PC-9 (cell line): ENCODE measurements around the gene PELI1. TPM values are rescaled to one million over a fixed set of nuclear protein-coding genes. Genes with fewer than 3 reads are reported as not detected.
A peak's percentile ranks its signal among the peaks of the same experiment; 100 is the strongest.

Experiments
- BruUV-seq: library from RNA; stranded (reverse); fragments of 400-500 nt; replicated peaks from 2 replicates; lab custom pipeline; 2021; lab: Mats Ljungman, UMichigan
- CTCF ChIA-PET: fragments of 300-600 bp; sonication (Branson Sonifier 250); formaldehyde crosslinking; loops from one replicate; lab custom pipeline; 2022; ENCODE audit warnings: antibody characterized with exemption; lab: Charles Lee
- POLR2A ChIA-PET: fragments of 300-600 bp; sonication (Branson Sonifier 250); formaldehyde crosslinking; loops from one replicate; lab custom pipeline; 2022; ENCODE audit warnings: antibody characterized with exemption; ENCODE audit not compliant: unreplicated experiment; lab: Charles Lee
- DNase-seq, 2 experiments: peaks; one replicate each; pipeline versions ENCODE4 v3.0.0 to v3.0.0-alpha.2; 2015 to 2022; ENCODE audit warnings: mixed read lengths in 1 of 2
- H2AFZ ChIP-seq: fragments of 200-600 bp; sonication (generic); 2 replicates; pipeline ENCODE4 v1.8.1; 2017; ENCODE audit warnings: antibody characterized with exemption
- H3F3A ChIP-seq: fragments of 200-600 bp; sonication (generic); 2 replicates; pipeline ENCODE4 v1.8.1; 2017; ENCODE audit warnings: antibody characterized with exemption, mild to moderate bottlenecking, low read depth; ENCODE audit not compliant: insufficient read depth
- H3K27ac ChIP-seq: fragments of 200-600 bp; sonication (generic); 2 replicates; pipeline ENCODE4 v1.6.1; 2016; ENCODE audit warnings: mixed run types
- H3K27me3 ChIP-seq: fragments of 200-600 bp; sonication (generic); 2 replicates; pipeline ENCODE4 v1.6.1; 2016; ENCODE audit warnings: low read depth, mixed run types; ENCODE audit not compliant: insufficient read depth
- H3K36me3 ChIP-seq: fragments of 200-600 bp; sonication (generic); 2 replicates; pipeline ENCODE4 v1.6.1; 2016; ENCODE audit warnings: low read depth, mixed run types
- H3K4me1 ChIP-seq: fragments of 200-600 bp; sonication (generic); replicated peaks from 2 replicates; pipeline ENCODE4 v1.6.1; 2016; ENCODE audit warnings: mixed run types; ENCODE audit not compliant: insufficient read depth
- H3K4me2 ChIP-seq: fragments of 200-600 bp; sonication (generic); 2 replicates; pipeline ENCODE4 v1.6.1; 2017; ENCODE audit warnings: mixed run types
- H3K4me3 ChIP-seq: fragments of 200-600 bp; sonication (generic); 2 replicates; pipeline ENCODE4 v1.6.1; 2016; ENCODE audit warnings: mixed run types
- H3K79me2 ChIP-seq: fragments of 200-600 bp; sonication (generic); 2 replicates; pipeline ENCODE4 v1.6.1; 2017; ENCODE audit warnings: low read depth, mixed run types
- H3K9me2 ChIP-seq: fragments of 200-600 bp; sonication (generic); 2 replicates; pipeline ENCODE4 v1.8.1; 2017; ENCODE audit warnings: mild to moderate bottlenecking; ENCODE audit not compliant: insufficient read depth
- H3K9me3 ChIP-seq: fragments of 200-600 bp; sonication (generic); 2 replicates; pipeline ENCODE4 v1.8.1; 2016; ENCODE audit warnings: low read depth; ENCODE audit not compliant: insufficient read depth
- H4K20me1 ChIP-seq: fragments of 200-600 bp; sonication (generic); 2 replicates; pipeline ENCODE4 v1.8.1; 2017; ENCODE audit not compliant: insufficient read depth
- EZH2 ChIP-seq: fragments of 200-600 bp; sonication (generic); IDR thresholded peaks from 2 replicates; pipeline ENCODE4 v1.8.0; 2017; ENCODE audit warnings: antibody characterized with exemption, low read depth
- intact Hi-C: fragments of 100-400 bp; cut with micrococcal nuclease; formaldehyde crosslinking; loops from one replicate; pipeline ENCODE4 v1.10.0; 2022; ENCODE audit not compliant: unreplicated experiment
- total RNA-seq: library from RNA; stranded (reverse); gene quantifications from 2 replicates; pipeline ENCODE4 v1.2.3, GENCODE V29; 2021
- TF ChIP-seq, protein P1 (sequence below): fragments of 200-600 bp; sonication (generic); conservative IDR thresholded peaks from 2 replicates; pipeline ENCODE4 v1.6.1; 2017; ENCODE audit warnings: mixed run types, antibody characterized with exemption, mild to moderate bottlenecking, moderate library complexity

PELI1 gene
- total RNA-seq, 1 experiment from 2014 or later, result 32.6 TPM

DNA sequence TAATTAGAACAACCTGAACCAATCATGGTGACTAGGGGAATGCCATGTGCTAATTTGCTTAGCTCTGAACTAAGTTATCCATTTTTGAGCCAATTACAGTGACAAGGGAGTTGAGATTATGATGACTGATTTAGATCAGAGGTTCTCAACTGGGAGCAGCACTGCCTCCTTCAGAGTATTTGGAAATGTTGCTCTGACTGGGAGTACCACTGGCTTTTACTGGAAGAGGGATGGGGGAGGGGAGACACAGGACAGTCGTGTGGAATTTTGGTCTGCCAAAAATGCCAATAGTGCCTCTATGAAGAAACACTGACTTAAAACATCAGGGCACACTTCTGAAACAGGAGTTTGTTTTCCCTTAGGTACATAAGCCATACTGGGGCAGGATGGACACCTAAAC, 76.9 kb downstream of the PELI1 start:
- Histone ChIP-seq H3K27ac (no peak overlapping the region), H4K20me1 (no peaks in the 10 kb centered on the region), H3K4me1 (peaks cover 16% of the 10 kb centered on the region), H3F3A (peaks cover 7% of the 10 kb centered on the region; the same call in 1 of the 2 replicates), H3K9me3 (no peaks in the 10 kb centered on the region), H3K27me3 (no peaks in the 10 kb centered on the region), H3K9me2 (no peaks in the 10 kb centered on the region), H3K4me2 (no peak overlapping the region), H3K36me3 (no peaks in the 10 kb centered on the region), H2AFZ (no peak overlapping the region), H3K79me2 (no peaks in the 10 kb centered on the region), H3K4me3 (no peak overlapping the region)
- DNase-seq, result no peak
- no peak for TF ChIP-seq EZH2
- TF ChIP-seq, protein P1, sequence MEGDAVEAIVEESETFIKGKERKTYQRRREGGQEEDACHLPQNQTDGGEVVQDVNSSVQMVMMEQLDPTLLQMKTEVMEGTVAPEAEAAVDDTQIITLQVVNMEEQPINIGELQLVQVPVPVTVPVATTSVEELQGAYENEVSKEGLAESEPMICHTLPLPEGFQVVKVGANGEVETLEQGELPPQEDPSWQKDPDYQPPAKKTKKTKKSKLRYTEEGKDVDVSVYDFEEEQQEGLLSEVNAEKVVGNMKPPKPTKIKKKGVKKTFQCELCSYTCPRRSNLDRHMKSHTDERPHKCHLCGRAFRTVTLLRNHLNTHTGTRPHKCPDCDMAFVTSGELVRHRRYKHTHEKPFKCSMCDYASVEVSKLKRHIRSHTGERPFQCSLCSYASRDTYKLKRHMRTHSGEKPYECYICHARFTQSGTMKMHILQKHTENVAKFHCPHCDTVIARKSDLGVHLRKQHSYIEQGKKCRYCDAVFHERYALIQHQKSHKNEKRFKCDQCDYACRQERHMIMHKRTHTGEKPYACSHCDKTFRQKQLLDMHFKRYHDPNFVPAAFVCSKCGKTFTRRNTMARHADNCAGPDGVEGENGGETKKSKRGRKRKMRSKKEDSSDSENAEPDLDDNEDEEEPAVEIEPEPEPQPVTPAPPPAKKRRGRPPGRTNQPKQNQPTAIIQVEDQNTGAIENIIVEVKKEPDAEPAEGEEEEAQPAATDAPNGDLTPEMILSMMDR, result no peak
- no TSS peak for BruUV-seq
- intact Hi-C loops, result no loop called here
- ChIA-PET CTCF (no interaction called here), POLR2A (no interaction called here)

DNA sequence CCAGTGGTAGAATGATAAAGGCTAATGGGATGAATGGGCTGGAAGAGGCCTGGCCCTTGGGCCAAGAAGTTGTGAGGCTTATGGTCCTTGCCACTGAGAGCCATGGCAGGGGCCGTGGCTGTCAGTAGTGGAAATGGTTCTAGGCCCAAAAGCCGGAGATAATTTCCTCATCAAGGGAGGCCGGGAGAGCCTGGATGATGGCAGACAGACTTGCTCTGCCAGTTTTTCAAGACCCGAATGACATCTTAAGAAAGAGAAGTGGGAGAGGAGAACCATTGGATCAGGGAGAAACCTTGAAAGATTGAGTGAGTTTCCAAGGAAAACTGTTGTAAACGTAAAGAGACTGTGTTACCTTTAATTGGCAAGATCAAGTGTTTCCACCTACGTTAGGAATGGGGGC, 78.7 kb downstream of the PELI1 start:
- CTCF ChIA-PET, result no interaction called here
- H2AFZ ChIP-seq, result 0 out of 2 replicates have a peak overlapping the region, but pooled peaks have one; percentile 24

DNA sequence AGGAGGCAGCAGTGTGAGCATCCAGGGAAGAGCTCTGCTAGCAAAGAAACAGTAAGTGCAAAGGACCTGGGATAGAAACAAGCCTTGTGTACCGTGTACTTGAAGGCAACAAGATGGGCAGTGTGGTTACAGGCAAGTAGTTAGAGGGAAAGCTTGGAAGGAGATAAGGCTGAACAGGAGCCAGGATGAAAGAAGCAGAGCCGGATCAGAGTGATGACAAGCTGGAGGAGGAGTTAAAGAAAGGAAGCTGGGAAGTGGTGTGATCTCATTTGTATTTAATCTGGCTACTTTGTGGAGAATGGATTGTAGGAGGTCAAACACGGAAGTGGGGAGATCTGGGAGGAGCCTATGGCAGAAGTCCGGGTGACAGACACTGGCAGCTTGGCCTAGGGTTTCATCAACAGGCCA, 80.3 kb downstream of the PELI1 start:
- TF ChIP-seq, protein P1, result no peak
- TF ChIP-seq EZH2, result no peak
- Histone ChIP-seq H3K4me2 (no peak overlapping the region), H4K20me1 (no peaks in the 10 kb centered on the region), H3K27me3 (no peaks in the 10 kb centered on the region), H3K36me3 (no peaks in the 10 kb centered on the region), H3K27ac (no peak overlapping the region), H3K9me2 (no peaks in the 10 kb centered on the region), H3K4me3 (no peak overlapping the region), H3K79me2 (no peaks in the 10 kb centered on the region), H3K4me1 (peaks cover 19% of the 10 kb centered on the region), H2AFZ (no peak overlapping the region), H3K9me3 (no peaks in the 10 kb centered on the region), H3F3A (peaks cover 9% of the 10 kb centered on the region; the same call in 1 of the 2 replicates)
- intact Hi-C loops, result no loop called here
- CTCF ChIA-PET, result no interaction called here
- no TSS peak for BruUV-seq
- POLR2A ChIA-PET, result no interaction called here
- no peak for DNase-seq

More for the DNA sequence above, 78.7 kb downstream of the PELI1 start:
- POLR2A ChIA-PET, result no interaction called here
- no peaks in the 10 kb centered on the region for H3K79me2 ChIP-seq
- no peaks in the 10 kb centered on the region for H3K9me2 ChIP-seq
- no TSS peak for BruUV-seq
- no peaks in the 10 kb centered on the region for H3K36me3 ChIP-seq
- TF ChIP-seq, protein P1, result no peak
- no peak for TF ChIP-seq EZH2
- no peak overlapping the region for H3K4me3 ChIP-seq
- intact Hi-C loops, result no loop called here
- H4K20me1 ChIP-seq, result no peaks in the 10 kb centered on the region
- H3K4me2 ChIP-seq, result no peak overlapping the region
- H3K27me3 ChIP-seq, result no peaks in the 10 kb centered on the region
- H3K9me3 ChIP-seq, result no peaks in the 10 kb centered on the region
- no peak for DNase-seq
- H3F3A ChIP-seq, result peaks cover 9% of the 10 kb centered on the region; the same call in 1 of the 2 replicates
- no peak overlapping the region for H3K27ac ChIP-seq
- H3K4me1 ChIP-seq, result peaks cover 19% of the 10 kb centered on the region
